CD8-positive, alpha-beta memory T cell (primary cell): ENCODE data around the gene MYCN. TPM values are rescaled to one million over a fixed set of nuclear protein-coding genes. Genes with fewer than 3 reads are reported as not detected.

Experiments used
- CTCF ChIA-PET: fragments of 350-600 bp; sonication (Branson Sonifier 250); formaldehyde crosslinking; loops from one replicate; lab custom pipeline; 2021; ENCODE audit warnings: antibody characterized with exemption; lab: Charles Lee
- POLR2A ChIA-PET: fragments of 350-600 bp; sonication (Branson Sonifier 250); formaldehyde crosslinking; loops from one replicate; lab custom pipeline; 2021; ENCODE audit warnings: antibody characterized with exemption; lab: Charles Lee
- DNase-seq, 5 donors: peaks; one replicate each; pipeline versions ENCODE4 v3.0.0 to v3.0.0-alpha.2; 2020 to 2022; ENCODE audit warnings: mixed read lengths in 1 of 5
- H3K27ac ChIP-seq: one replicate; pipeline ENCODE4 v1.7.0; 2013; ENCODE audit warnings: low read depth, mild to moderate bottlenecking, low read length, moderate library complexity
- H3K27me3 ChIP-seq: 2 replicates; pipeline ENCODE4 v1.7.0; 2013; ENCODE audit warnings: low read length, mild to moderate bottlenecking; ENCODE audit not compliant: insufficient read depth, poor library complexity, severe bottlenecking
- H3K36me3 ChIP-seq: 2 replicates; pipeline ENCODE4 v1.7.0; 2013; ENCODE audit warnings: mild to moderate bottlenecking, low read length, moderate library complexity; ENCODE audit not compliant: insufficient read depth
- H3K4me1 ChIP-seq: 2 replicates; pipeline ENCODE4 v1.7.0; 2013; ENCODE audit warnings: mild to moderate bottlenecking, low read length, moderate library complexity; ENCODE audit not compliant: insufficient read depth
- H3K4me3 ChIP-seq: 2 replicates; pipeline ENCODE4 v1.7.0; 2013; ENCODE audit warnings: mild to moderate bottlenecking, low read length
- H3K9me3 ChIP-seq: 2 replicates; pipeline ENCODE4 v1.7.0; 2013; ENCODE audit warnings: mild to moderate bottlenecking, low read length
- H3K27ac Mint-ChIP-seq, 8 donors: one replicate each; pipeline ENCODE4 v1.8.0; 2020 to 2021; ENCODE audit warnings: mixed read lengths in 8 of 8, mild to moderate bottlenecking in 6 of 8, inconsistent platforms in 3 of 8, moderate library complexity in 3 of 8
- H3K27me3 Mint-ChIP-seq, 2 donors: one replicate each; pipeline ENCODE4 v1.8.0; 2020 to 2021; ENCODE audit warnings: mixed read lengths in 2 of 2, mild to moderate bottlenecking in 1 of 2, moderate library complexity in 1 of 2
- H3K36me3 Mint-ChIP-seq, 3 donors: one replicate each; pipeline ENCODE4 v1.8.0; 2020 to 2021; ENCODE audit warnings: mixed read lengths in 3 of 3, inconsistent platforms in 1 of 3, mild to moderate bottlenecking in 1 of 3
- H3K4me1 Mint-ChIP-seq, 3 donors: one replicate each; pipeline ENCODE4 v1.8.0; 2020 to 2021; ENCODE audit warnings: mixed read lengths in 3 of 3, inconsistent platforms in 1 of 3, mild to moderate bottlenecking in 1 of 3
- H3K4me3 Mint-ChIP-seq, 7 donors: one replicate each; pipeline ENCODE4 v1.8.0; 2020 to 2021; ENCODE audit warnings: mixed read lengths in 7 of 7, mild to moderate bottlenecking in 6 of 7, moderate library complexity in 4 of 7, inconsistent platforms in 2 of 7
- H3K9me3 Mint-ChIP-seq, 5 donors: one replicate each; pipeline ENCODE4 v1.8.0; 2020 to 2022; ENCODE audit warnings: mixed read lengths in 5 of 5, mild to moderate bottlenecking in 3 of 5, moderate library complexity in 2 of 5, inconsistent platforms in 1 of 5
- polyA plus RNA-seq: library from polyadenylated mRNA; unstranded; fragments of 300-500 nt; fragmentation: Illumina TruSeq; gene quantifications from one replicate; pipeline ENCODE4 v1.2.3, GENCODE V29; 2021
- total RNA-seq, 2 experiments: library from RNA; stranded (reverse); gene quantifications; one replicate each; pipeline ENCODE4 v1.2.3, GENCODE V29; 2021

MYCN gene
- total and polyA plus RNA-seq, 3 experiments from 2014 or later: not detected

DNA sequence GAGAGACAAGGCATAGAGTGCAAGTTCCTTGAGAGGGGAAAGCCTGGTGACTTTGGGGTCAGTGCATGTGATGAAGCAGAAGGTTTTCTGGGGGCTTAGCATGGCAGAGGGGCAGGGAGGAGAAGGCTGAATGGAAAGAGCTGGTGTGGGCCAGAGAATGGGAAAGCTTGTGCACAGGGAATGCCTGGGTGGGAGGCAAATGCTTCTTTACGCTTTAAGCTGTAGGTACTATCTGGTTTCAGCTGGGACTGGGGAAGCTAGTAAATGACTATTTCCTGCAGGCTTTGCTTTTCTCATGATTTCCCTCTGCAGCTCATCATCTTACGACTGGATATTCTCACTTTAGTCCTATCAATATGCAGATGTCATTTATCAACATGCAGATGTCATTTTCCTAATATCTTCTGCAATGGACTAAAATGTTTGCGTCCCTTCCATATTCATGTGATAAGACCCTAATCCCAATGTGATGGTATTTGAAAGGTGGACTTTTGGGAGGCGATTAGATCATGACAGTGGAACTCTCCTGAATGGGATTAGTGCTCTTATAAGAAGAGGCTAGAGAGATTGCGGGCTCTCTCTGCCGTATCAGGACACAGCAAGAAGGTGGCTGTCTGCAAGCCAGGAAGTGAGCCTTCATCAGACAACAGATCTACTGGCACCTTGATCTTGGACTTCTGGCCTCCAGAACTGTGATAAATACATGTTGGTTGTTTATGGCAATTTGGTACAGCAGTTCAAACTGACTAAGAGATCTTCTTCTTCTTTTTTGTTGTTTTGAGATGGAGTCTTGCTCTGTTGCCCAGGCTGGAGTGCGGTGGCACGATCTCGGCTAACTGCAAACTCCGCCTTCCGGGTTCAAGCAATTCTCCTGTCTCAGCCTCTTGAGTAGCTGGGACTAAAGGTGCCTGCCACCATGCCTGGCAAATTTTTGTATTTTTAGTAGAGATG lies 50.1 kb downstream of the MYCN start:
- no peak overlapping the region for H3K4me3 Mint-ChIP-seq
- Histone ChIP-seq H3K27ac (no peak overlapping the region), H3K27me3 (no peaks in the 10 kb centered on the region), H3K4me1 (no peaks in the 10 kb centered on the region), H3K9me3 (no peaks in the 10 kb centered on the region), H3K4me3 (no peak overlapping the region), H3K36me3 (no peaks in the 10 kb centered on the region)
- ChIA-PET POLR2A (no interaction called here), CTCF (no interaction called here)
- no peak overlapping the region for H3K27ac Mint-ChIP-seq
- peaks cover 0 to 4% (median 0%) of the 10 kb centered on the region in 5 donors for H3K9me3 Mint-ChIP-seq
- no peaks in the 10 kb centered on the region for H3K36me3 Mint-ChIP-seq
- H3K27me3 Mint-ChIP-seq: peaks cover 0 to 3% of the 10 kb centered on the region in 2 donors
- no peak for DNase-seq
- no peaks in the 10 kb centered on the region for H3K4me1 Mint-ChIP-seq

DNA sequence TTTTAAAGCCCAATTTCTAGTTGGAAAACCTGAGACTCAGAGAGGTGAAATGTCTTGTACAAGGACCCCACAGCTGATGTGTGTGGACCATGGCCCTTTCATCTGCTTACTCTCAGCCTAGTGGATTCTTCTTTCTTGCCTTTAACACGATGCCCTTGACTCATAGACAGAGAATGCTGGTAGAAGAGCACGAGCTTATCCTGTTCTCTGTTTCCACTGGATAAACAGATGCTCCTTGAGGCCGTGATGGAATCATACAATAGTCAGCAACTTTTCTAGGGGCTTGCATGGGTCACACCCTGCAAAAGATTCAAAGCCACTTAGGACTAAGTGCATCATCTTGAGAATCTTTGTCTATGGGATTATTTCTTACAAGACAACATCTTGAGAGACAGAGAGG lies 50.9 kb downstream of the MYCN start:
- Mint-ChIP-seq H3K4me1 (no peaks in the 10 kb centered on the region), H3K27ac (no peak overlapping the region), H3K27me3 (peaks cover 0 to 8% of the 10 kb centered on the region in 2 donors), H3K36me3 (no peaks in the 10 kb centered on the region), H3K9me3 (peaks cover 0 to 4% (median 0%) of the 10 kb centered on the region in 5 donors), H3K4me3 (no peak overlapping the region)
- Histone ChIP-seq H3K27ac (no peak overlapping the region), H3K4me3 (no peak overlapping the region), H3K9me3 (no peaks in the 10 kb centered on the region), H3K36me3 (no peaks in the 10 kb centered on the region), H3K4me1 (no peaks in the 10 kb centered on the region), H3K27me3 (no peaks in the 10 kb centered on the region)
- DNase-seq: no peak
- CTCF ChIA-PET: no interaction called here
- POLR2A ChIA-PET: no interaction called here

DNA sequence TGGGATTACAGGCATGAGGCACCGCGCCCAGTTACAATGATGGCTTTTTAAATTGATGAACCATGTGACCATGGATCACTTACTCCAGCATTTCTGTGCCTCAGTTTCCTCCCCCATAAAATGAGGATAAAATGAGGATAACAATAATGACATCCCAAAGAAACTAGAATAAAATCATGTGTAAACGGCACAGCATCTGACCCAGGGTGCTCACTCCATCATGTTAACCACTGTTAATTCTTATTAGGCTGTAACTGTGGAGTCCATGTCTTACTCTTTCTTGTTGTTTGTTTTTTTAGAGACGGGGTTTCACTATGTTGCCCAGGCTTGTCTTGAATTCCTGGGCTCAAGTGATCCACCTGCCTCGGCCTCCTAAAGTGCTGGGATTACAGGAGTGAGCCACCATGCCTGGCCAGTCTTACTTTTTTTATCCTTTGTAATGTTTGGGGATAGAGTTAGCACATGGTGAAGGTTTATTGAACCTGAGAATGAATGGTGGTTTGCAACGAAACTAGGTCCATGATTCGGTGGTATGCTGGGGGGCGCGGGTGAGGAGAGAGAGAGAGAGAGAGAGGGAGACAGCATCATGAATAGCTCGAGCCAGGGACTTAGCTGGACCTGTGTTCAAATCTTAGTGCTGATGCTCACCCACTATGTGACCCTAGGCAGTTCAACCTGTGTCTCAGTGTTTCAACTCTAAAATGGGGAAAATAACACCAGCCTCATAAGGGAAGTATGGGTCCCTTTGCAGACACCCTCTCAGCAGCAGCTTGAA lies 52.3 kb downstream of the MYCN start:
- H3K4me1 Mint-ChIP-seq: no peaks in the 10 kb centered on the region
- Histone ChIP-seq H3K27me3 (no peaks in the 10 kb centered on the region), H3K27ac (no peak overlapping the region), H3K4me1 (no peaks in the 10 kb centered on the region), H3K36me3 (no peaks in the 10 kb centered on the region), H3K9me3 (no peaks in the 10 kb centered on the region), H3K4me3 (no peak overlapping the region)
- no peak overlapping the region for H3K4me3 Mint-ChIP-seq
- ChIA-PET CTCF (no interaction called here), POLR2A (no interaction called here)
- H3K36me3 Mint-ChIP-seq: no peaks in the 10 kb centered on the region
- no peak overlapping the region for H3K27ac Mint-ChIP-seq
- DNase-seq: no peak
- H3K9me3 Mint-ChIP-seq: peaks cover 0 to 9% (median 0%) of the 10 kb centered on the region in 5 donors
- peaks cover 0 to 8% of the 10 kb centered on the region in 2 donors for H3K27me3 Mint-ChIP-seq

DNA sequence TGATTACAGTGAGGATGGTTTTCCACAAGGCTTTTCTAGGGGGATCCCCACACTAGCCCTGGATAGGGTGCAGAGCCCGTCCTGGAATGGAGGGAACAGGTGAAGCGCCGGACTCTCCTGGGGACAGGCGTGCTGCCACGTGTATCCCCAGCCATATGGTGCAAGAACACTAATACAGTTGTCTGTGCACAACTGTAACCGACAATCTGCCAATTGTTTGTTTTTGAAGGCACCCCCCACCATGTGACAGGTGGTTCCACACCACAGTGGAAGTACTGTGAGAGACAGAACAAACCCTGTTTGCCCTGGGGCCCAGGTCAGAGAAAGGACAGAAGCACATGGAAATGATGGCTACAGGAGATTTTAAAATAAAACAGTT lies 52.9 kb downstream of the MYCN start:
- H3K4me3 Mint-ChIP-seq: no peak overlapping the region
- DNase-seq: no peak
- CTCF ChIA-PET: no interaction called here
- H3K27me3 Mint-ChIP-seq: peaks cover 0 to 13% of the 10 kb centered on the region in 2 donors
- peaks cover 0 to 9% (median 0%) of the 10 kb centered on the region in 5 donors for H3K9me3 Mint-ChIP-seq
- Histone ChIP-seq H3K27me3 (no peaks in the 10 kb centered on the region), H3K9me3 (no peaks in the 10 kb centered on the region), H3K36me3 (no peaks in the 10 kb centered on the region), H3K4me3 (no peak overlapping the region), H3K27ac (no peak overlapping the region), H3K4me1 (no peaks in the 10 kb centered on the region)
- POLR2A ChIA-PET: no interaction called here
- no peak overlapping the region for H3K27ac Mint-ChIP-seq
- H3K4me1 Mint-ChIP-seq: no peaks in the 10 kb centered on the region
- H3K36me3 Mint-ChIP-seq: no peaks in the 10 kb centered on the region

DNA sequence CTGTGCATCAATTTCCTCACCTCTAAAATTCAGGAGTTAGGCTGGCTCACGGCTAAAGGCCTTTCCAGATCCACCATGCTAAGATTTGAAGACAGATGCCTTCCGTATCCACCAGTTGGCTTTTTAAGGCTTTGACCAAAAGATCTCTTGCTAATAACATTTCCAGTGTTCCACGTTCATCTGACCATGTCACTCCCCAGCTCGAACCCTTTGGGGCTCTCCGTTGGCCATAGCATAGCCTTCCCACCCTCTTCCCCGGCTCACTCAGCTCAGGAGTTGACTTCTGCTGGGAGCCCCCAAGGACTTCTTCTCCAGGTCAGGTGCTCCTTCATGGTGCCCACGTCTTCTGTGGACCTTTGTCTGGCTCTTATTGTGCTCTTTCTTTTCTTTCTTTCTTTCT lies 53.3 kb downstream of the MYCN start:
- Histone ChIP-seq H3K9me3 (no peaks in the 10 kb centered on the region), H3K36me3 (no peaks in the 10 kb centered on the region), H3K4me1 (no peaks in the 10 kb centered on the region), H3K4me3 (no peak overlapping the region), H3K27me3 (no peaks in the 10 kb centered on the region), H3K27ac (no peak overlapping the region)
- H3K27ac Mint-ChIP-seq: no peak overlapping the region
- CTCF ChIA-PET: no interaction called here
- POLR2A ChIA-PET: no interaction called here
- no peaks in the 10 kb centered on the region for H3K36me3 Mint-ChIP-seq
- H3K4me3 Mint-ChIP-seq: no peak overlapping the region
- DNase-seq: no peak
- H3K4me1 Mint-ChIP-seq: no peaks in the 10 kb centered on the region
- H3K27me3 Mint-ChIP-seq: peaks cover 0 to 13% of the 10 kb centered on the region in 2 donors
- H3K9me3 Mint-ChIP-seq: peaks cover 0 to 9% (median 0%) of the 10 kb centered on the region in 5 donors

DNA sequence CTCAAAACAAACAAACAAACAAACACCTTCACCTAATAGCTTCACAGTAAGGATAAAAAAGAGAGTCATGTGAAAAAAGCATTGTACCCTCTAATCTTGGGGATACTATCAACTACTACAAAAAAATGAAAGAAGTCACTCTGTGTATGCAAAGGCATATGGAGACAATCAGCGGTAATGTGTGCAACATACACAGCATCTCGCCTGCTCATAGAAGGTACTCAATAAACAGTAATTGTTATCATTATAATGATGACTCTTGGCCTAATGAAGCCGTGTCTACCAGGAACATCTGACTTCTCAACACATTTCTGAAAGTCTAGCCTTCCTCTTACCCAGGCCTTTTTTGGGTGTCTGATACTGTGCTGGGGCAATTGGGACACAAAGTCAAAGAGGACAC lies 55.3 kb downstream of the MYCN start:
- Histone ChIP-seq H3K27me3 (no peaks in the 10 kb centered on the region), H3K4me1 (no peaks in the 10 kb centered on the region), H3K9me3 (no peaks in the 10 kb centered on the region), H3K36me3 (no peaks in the 10 kb centered on the region), H3K27ac (no peak overlapping the region), H3K4me3 (no peak overlapping the region)
- Mint-ChIP-seq H3K4me1 (no peaks in the 10 kb centered on the region), H3K27ac (no peak overlapping the region), H3K36me3 (no peaks in the 10 kb centered on the region), H3K9me3 (peaks cover 0 to 13% (median 0%) of the 10 kb centered on the region in 5 donors), H3K27me3 (peaks cover 0 to 13% of the 10 kb centered on the region in 2 donors), H3K4me3 (no peak overlapping the region)
- ChIA-PET CTCF (no interaction called here), POLR2A (no interaction called here)
- DNase-seq: no peak
